Activated CD8-positive, alpha-beta T cell treated with anti-CD3 and anti-CD28 coated beads for 36 hours (primary cell): ENCODE data around the gene TMEM123. TPM values are rescaled to one million over a fixed set of nuclear protein-coding genes. Genes with fewer than 3 reads are reported as not detected.
"Not testable (repeated sequence)": the region's sequence is repeated elsewhere in the genome, so short reads cannot be mapped to it uniquely, and the experiment has no call there.

Source experiments
- ATAC-seq: fragments of 200-7000 bp; cut with Tn5 transposase; one replicate; pipeline ENCODE4 v1.10.0; 2021; ENCODE audit warnings: mild to moderate bottlenecking, moderate library complexity
- CTCF ChIA-PET: fragments of 350-600 bp; sonication (Branson Sonifier 250); formaldehyde crosslinking; loops from one replicate; lab custom pipeline; 2021; ENCODE audit warnings: antibody characterized with exemption; lab: Charles Lee
- POLR2A ChIA-PET: fragments of 350-600 bp; sonication (Branson Sonifier 250); formaldehyde crosslinking; loops from one replicate; lab custom pipeline; 2021; ENCODE audit warnings: antibody characterized with exemption; lab: Charles Lee
- DNase-seq: peaks from one replicate; pipeline ENCODE4 v3.0.0-alpha.2; 2020
- H3K27ac Mint-ChIP-seq: one replicate; pipeline ENCODE4 v1.8.0; 2021; ENCODE audit warnings: mild to moderate bottlenecking, mixed read lengths
- H3K27me3 Mint-ChIP-seq: one replicate; pipeline ENCODE4 v1.8.0; 2021; ENCODE audit warnings: mixed read lengths
- H3K36me3 Mint-ChIP-seq: one replicate; pipeline ENCODE4 v1.8.0; 2021; ENCODE audit warnings: low read depth, mixed read lengths
- H3K4me1 Mint-ChIP-seq: one replicate; pipeline ENCODE4 v1.8.0; 2021; ENCODE audit warnings: low read depth, mixed read lengths
- H3K4me3 Mint-ChIP-seq: one replicate; pipeline ENCODE4 v1.8.0; 2021; ENCODE audit warnings: mild to moderate bottlenecking, moderate library complexity, mixed read lengths
- H3K9me3 Mint-ChIP-seq: one replicate; pipeline ENCODE4 v1.8.0; 2021; ENCODE audit warnings: mixed read lengths
- intact Hi-C: fragments of 100-400 bp; cut with micrococcal nuclease; formaldehyde crosslinking; loops from one replicate; pipeline ENCODE4 v1.10.0; 2022
- total RNA-seq, 2 experiments: library from RNA; stranded (reverse); gene quantifications; one replicate each; pipeline ENCODE4 v1.2.3, GENCODE V29; 2021
- TF ChIP-seq, protein P1 (sequence below): fragments of 200-600 bp; IDR thresholded peaks from one replicate; pipeline ENCODE4 v1.8.0; 2022; ENCODE audit warnings: antibody characterized with exemption, mild to moderate bottlenecking

TMEM123 gene
- total RNA-seq, 2 experiments from 2014 or later, result 234 to 235 TPM

DNA sequence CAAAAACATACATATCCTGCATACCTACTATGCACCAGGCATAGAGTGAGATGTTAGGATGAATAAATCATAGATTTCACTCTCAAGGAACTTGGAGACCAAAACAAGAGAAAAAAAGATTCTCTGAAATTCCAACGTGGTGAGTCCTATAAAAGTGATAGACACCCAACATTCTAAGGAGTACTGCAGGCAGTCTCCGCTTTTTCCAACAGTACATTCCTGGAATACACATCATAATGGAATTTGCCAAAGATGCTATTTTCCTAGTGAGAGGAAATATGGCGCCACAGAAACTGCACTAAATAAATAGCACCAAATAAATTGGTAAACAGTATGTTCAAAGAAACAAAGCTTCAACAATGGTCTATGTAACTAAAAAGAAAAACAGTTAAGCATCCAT, 6.0 kb downstream of the TMEM123 start:
- peaks cover 7% of the 10 kb centered on the region for H3K9me3 Mint-ChIP-seq
- TF ChIP-seq, protein P1, sequence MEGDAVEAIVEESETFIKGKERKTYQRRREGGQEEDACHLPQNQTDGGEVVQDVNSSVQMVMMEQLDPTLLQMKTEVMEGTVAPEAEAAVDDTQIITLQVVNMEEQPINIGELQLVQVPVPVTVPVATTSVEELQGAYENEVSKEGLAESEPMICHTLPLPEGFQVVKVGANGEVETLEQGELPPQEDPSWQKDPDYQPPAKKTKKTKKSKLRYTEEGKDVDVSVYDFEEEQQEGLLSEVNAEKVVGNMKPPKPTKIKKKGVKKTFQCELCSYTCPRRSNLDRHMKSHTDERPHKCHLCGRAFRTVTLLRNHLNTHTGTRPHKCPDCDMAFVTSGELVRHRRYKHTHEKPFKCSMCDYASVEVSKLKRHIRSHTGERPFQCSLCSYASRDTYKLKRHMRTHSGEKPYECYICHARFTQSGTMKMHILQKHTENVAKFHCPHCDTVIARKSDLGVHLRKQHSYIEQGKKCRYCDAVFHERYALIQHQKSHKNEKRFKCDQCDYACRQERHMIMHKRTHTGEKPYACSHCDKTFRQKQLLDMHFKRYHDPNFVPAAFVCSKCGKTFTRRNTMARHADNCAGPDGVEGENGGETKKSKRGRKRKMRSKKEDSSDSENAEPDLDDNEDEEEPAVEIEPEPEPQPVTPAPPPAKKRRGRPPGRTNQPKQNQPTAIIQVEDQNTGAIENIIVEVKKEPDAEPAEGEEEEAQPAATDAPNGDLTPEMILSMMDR, result no peak
- ChIA-PET POLR2A (interaction anchor here (1.0 kb wide), 1 partner anchor 39 kb away, joined by 4 read pairs; no protein-coding TSS in a partner anchor), CTCF (interaction anchor here (1.0 to 2.9 kb wide), 2 partner anchors 41 to 104 kb away, joined by 3 to 8 read pairs; no protein-coding TSS in a partner anchor)
- H3K4me1 Mint-ChIP-seq, result peaks cover 82% of the 10 kb centered on the region
- ATAC-seq, result no peak
- no peaks in the 10 kb centered on the region for H3K27me3 Mint-ChIP-seq
- peak overlapping the region; percentile 96 for H3K27ac Mint-ChIP-seq
- no peak for DNase-seq
- intact Hi-C loops, result loop anchor here (1.0 kb wide), 1 partner anchor 50 kb away; no protein-coding TSS in a partner anchor
- peaks cover 86% of the 10 kb centered on the region for H3K36me3 Mint-ChIP-seq
- H3K4me3 Mint-ChIP-seq, result no peak overlapping the region

DNA sequence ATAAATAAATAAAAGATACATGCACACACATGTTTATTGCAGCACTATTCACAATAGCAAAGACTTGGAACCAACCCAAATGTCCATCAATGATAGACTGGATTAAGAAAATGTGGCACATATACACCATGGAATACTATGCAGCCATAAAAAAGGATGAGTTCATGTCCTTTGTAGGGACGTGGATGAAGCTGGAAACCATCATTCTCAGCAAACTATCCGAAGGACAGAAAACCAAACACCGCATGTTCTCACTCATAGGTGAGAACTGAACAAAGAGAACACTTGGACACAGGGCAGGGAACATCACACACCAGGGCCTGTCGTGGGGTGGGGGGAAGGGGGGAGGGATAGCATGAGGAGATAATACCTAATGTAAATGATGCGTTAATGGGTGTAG, 7.9 kb downstream of the TMEM123 start:
- H3K4me3 Mint-ChIP-seq, DNase-seq, H3K9me3 Mint-ChIP-seq, ATAC-seq, CTCF ChIA-PET, intact Hi-C loops, H3K27ac Mint-ChIP-seq, H3K27me3 Mint-ChIP-seq, POLR2A ChIA-PET: not testable (repeated sequence)
- peaks cover 84% of the 10 kb centered on the region for H3K36me3 Mint-ChIP-seq
- peaks cover 91% of the 10 kb centered on the region for H3K4me1 Mint-ChIP-seq

DNA sequence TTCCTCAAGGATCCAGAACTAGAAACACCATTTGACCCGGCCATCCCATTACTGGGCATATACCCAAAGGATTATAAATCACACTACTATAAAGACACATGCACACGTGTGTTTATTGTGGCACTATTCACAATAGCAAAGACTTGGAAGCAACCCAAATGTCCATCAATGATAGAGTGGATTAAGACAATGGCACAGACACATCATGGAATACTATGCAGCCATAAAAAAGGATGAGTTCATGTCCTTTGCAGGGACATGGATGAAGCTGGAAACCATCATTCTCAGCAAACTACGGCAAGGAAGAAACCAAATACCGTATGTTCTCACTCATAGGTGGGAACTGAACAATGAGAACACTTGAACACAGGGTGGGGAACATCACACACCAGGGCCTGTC, 8.4 kb downstream of the TMEM123 start:
- CTCF ChIA-PET, H3K4me3 Mint-ChIP-seq, ATAC-seq, H3K27me3 Mint-ChIP-seq, intact Hi-C loops, DNase-seq, H3K9me3 Mint-ChIP-seq: not testable (repeated sequence)
- Mint-ChIP-seq H3K4me1 (peaks cover 90% of the 10 kb centered on the region), H3K36me3 (peaks cover 85% of the 10 kb centered on the region), H3K27ac (peak overlapping the region; percentile 47)
- POLR2A ChIA-PET, result interaction anchor here (2.0 kb wide), 1 partner anchor 11 kb away, joined by 5 read pairs; no protein-coding TSS in a partner anchor

DNA sequence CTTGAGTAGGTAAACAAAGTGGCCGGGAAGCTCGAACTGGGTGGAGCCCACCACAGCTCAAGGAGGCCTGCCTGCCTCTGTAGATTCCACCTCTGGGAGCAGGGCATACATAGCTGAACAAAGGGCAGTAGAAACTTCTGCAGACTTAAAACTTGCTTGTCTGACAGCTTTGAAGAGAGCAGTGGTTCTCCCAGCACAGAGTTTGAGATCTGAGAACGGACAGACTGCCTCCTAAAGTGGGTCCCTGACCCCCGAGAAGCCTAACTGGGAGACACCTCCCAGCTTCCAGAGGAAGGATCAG, 13.6 kb downstream of the TMEM123 start:
- H3K27me3 Mint-ChIP-seq, intact Hi-C loops, DNase-seq, ATAC-seq: not testable (repeated sequence)
- ChIA-PET CTCF (interaction anchor here (1.7 to 1.9 kb wide), 2 partner anchors 16 to 48 kb away, joined by 8 read pairs; no protein-coding TSS in a partner anchor), POLR2A (interaction anchor here (1.0 kb wide), 1 partner anchor 62 kb away, joined by 3 read pairs; no protein-coding TSS in a partner anchor)
- Mint-ChIP-seq H3K27ac (peak overlapping the region; percentile 70), H3K36me3 (peaks cover 81% of the 10 kb centered on the region), H3K4me3 (peak overlapping the region; percentile 52), H3K4me1 (peaks cover 91% of the 10 kb centered on the region), H3K9me3 (peaks cover 12% of the 10 kb centered on the region)

DNA sequence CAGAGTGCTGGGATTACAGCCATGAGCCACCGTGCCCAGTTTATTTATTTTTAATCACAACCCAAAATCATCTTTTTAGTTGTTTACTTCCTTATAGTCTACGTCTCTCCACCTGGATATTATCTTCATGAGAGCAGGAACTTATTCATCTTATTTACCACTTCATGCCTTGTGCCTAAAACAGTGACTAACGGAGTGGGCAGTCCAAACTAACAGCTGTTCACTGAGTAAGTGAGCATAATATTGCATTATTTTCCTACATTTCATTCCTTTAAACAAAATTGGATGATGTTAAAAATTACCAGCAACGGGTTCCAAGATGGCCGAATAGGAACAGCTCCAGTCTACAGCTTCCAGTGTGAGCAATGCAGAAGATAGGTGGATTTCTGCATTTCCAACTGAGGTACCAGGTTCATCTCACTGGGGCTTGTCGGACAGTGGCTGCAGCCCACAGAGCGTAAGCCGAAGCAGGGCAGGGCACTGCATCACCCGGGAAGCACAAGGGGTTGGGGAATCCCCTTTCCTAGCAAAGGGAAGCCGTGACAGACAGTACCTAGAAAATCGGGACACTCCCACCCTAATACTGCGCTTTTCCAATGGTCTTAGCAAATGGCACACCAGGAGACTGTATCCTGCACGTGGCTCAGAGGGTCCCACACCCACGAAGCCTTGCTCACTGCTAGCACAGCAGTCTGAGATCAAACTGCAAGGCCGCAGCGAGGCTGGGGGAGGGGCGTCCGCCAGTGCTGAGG, 14.1 kb downstream of the TMEM123 start:
- DNase-seq, result peak; percentile 55
- H3K36me3 Mint-ChIP-seq, result peaks cover 81% of the 10 kb centered on the region
- H3K4me1 Mint-ChIP-seq, result peaks cover 91% of the 10 kb centered on the region
- ATAC-seq, result no peak
- no peaks in the 10 kb centered on the region for H3K27me3 Mint-ChIP-seq
- CTCF ChIA-PET, result interaction anchor here (1.7 kb wide), 1 partner anchor 16 kb away, joined by 8 read pairs; no protein-coding TSS in a partner anchor
- POLR2A ChIA-PET, result interaction anchor here (0.8 to 1.0 kb wide), 2 partner anchors 38 to 63 kb away, joined by 3 to 4 read pairs; no protein-coding TSS in a partner anchor
- peak overlapping the region; percentile 52 for H3K4me3 Mint-ChIP-seq
- intact Hi-C loops, result no loop called here
- TF ChIP-seq, protein P1, result no peak
- H3K27ac Mint-ChIP-seq, result peak overlapping the region; percentile 70
- H3K9me3 Mint-ChIP-seq, result peaks cover 13% of the 10 kb centered on the region

DNA sequence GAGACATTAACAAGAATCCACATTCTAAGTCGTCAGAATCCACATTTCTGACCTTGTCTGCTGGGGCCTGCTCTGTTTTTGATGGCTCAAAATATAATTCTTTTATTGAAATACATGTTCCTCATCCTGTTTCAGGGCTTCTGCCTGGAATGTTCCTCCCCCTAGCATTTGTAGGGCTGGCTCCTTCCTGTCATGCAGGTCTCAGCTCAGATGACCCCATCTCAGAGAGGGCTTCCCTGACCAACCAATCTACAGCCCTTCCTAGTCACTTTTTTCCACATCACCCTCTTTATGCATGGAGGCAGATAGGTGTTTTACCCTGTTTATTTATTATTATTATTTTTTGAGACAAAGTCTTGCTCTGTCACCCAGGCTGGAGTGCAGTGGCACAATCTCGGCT, 14.8 kb downstream of the TMEM123 start:
- no peaks in the 10 kb centered on the region for H3K27me3 Mint-ChIP-seq
- DNase-seq (no peak), ATAC-seq (no peak)
- peaks cover 20% of the 10 kb centered on the region for H3K9me3 Mint-ChIP-seq
- intact Hi-C loops, result no loop called here
- peaks cover 81% of the 10 kb centered on the region for H3K36me3 Mint-ChIP-seq
- H3K4me3 Mint-ChIP-seq, result no peak overlapping the region
- ChIA-PET CTCF (no interaction called here), POLR2A (interaction anchor here (0.7 to 1.0 kb wide), 3 partner anchors 14 to 37 kb away, joined by 3 to 5 read pairs (median 4); no protein-coding TSS in a partner anchor)
- TF ChIP-seq, protein P1, result no peak
- peaks cover 90% of the 10 kb centered on the region for H3K4me1 Mint-ChIP-seq
- H3K27ac Mint-ChIP-seq, result peak overlapping the region; percentile 69
